Measurements from ENCODE around the gene BCLAF1.

BCLAF1 gene

GRCh38 chr6:136216503-136217401 is 72.9 kb downstream of the BCLAF1 start:
- no peak for DNase-seq (ENCODE audit: low read depth in 1 of 2, low spot score in 1 of 2)
- Histone ChIP-seq H3K27ac (replicated peaks) (no peak overlapping the region), H3K4me3 (replicated peaks; ENCODE audit: insufficient read depth, low read length) (no peak overlapping the region), H3K27me3 (ENCODE audit: insufficient read depth, poor library complexity, severe bottlenecking) (no peaks in the 10 kb centered on the region)
- TF ChIP-seq REST (IDR thresholded peaks at IDR 0.05; ENCODE audit: insufficient replicate concordance, low read depth) (no peak), SPI1 (IDR thresholded peaks at IDR 0.05; ENCODE audit: borderline replicate concordance, low read depth) (no peak), POLR2AphosphoS5 (IDR thresholded peaks at IDR 0.05; ENCODE audit: low read depth) (no peak), GABPA (IDR thresholded peaks at IDR 0.05; ENCODE audit: low read depth) (no peak), CTCF (IDR thresholded peaks at IDR 0.05; ENCODE audit: insufficient read depth, low read length) (no peak)

GRCh38 chr6:136213853-136214252 is 75.8 kb downstream of the BCLAF1 start:
- Histone ChIP-seq H3K4me3 (replicated peaks; ENCODE audit: insufficient read depth, low read length) (no peak overlapping the region), H3K27me3 (ENCODE audit: insufficient read depth, poor library complexity, severe bottlenecking) (no peaks in the 10 kb centered on the region), H3K27ac (replicated peaks) (no peak overlapping the region)
- no peak for TF ChIP-seq GABPA (IDR thresholded peaks at IDR 0.05; ENCODE audit: low read depth)
- no peak for TF ChIP-seq POLR2AphosphoS5 (IDR thresholded peaks at IDR 0.05; ENCODE audit: low read depth)
- no peak for TF ChIP-seq REST (IDR thresholded peaks at IDR 0.05; ENCODE audit: insufficient replicate concordance, low read depth)
- no peak for TF ChIP-seq CTCF (IDR thresholded peaks at IDR 0.05; ENCODE audit: insufficient read depth, low read length)
- no peak for TF ChIP-seq SPI1 (IDR thresholded peaks at IDR 0.05; ENCODE audit: borderline replicate concordance, low read depth)
- no peak for DNase-seq (ENCODE audit: low read depth in 1 of 2, low spot score in 1 of 2)

- DNase-seq (ENCODE audit: low read depth in 1 of 2, low spot score in 1 of 2), result no peak
- no peaks in the 10 kb centered on the region for H3K27me3 ChIP-seq (ENCODE audit: insufficient read depth, poor library complexity, severe bottlenecking)
- no peak overlapping the region for H3K4me3 ChIP-seq (replicated peaks; ENCODE audit: insufficient read depth, low read length)
- TF ChIP-seq GABPA (IDR thresholded peaks at IDR 0.05; ENCODE audit: low read depth) (no peak), SPI1 (IDR thresholded peaks at IDR 0.05; ENCODE audit: borderline replicate concordance, low read depth) (no peak), CTCF (IDR thresholded peaks at IDR 0.05; ENCODE audit: insufficient read depth, low read length) (no peak), POLR2AphosphoS5 (IDR thresholded peaks at IDR 0.05; ENCODE audit: low read depth) (no peak), REST (IDR thresholded peaks at IDR 0.05; ENCODE audit: insufficient replicate concordance, low read depth) (no peak)
- H3K27ac ChIP-seq (replicated peaks), result no peak overlapping the region
Measured at GRCh38 chr6:136213012-136213539, 76.6 kb downstream of the BCLAF1 start.

Data from HL-60 (cell line).